ENCODE measurements around the gene GRIA4.

- TF ChIP-seq GATA3 (IDR thresholded peaks at IDR 0.05; ENCODE audit: low read depth, low read length) (no peak), GATA2 (IDR thresholded peaks at IDR 0.05; ENCODE audit: low read depth, low read length) (no peak)
Measured at GRCh38 chr11:105613183-105613582, 3.3 kb downstream of the GRIA4 start.
